OCI-LY7 (cell line): ENCODE data around the gene PIGC. TPM values are rescaled to one million over a fixed set of nuclear protein-coding genes. Genes with fewer than 3 reads are reported as not detected.

Experiments used
- BruUV-seq: library from RNA; stranded (reverse); fragments of 400-500 nt; replicated peaks from 2 replicates; lab custom pipeline; 2021; lab: Mats Ljungman, UMichigan
- CTCF ChIA-PET: fragments of 300-600 bp; sonication (Branson Sonifier 250); formaldehyde crosslinking; loops from one replicate; lab custom pipeline; 2022; ENCODE audit warnings: antibody characterized with exemption; ENCODE audit not compliant: unreplicated experiment; lab: Charles Lee
- POLR2A ChIA-PET: fragments of 300-600 bp; sonication (Branson Sonifier 250); formaldehyde crosslinking; loops from one replicate; lab custom pipeline; 2022; ENCODE audit warnings: antibody characterized with exemption; lab: Charles Lee
- DNase-seq: peaks from one replicate; pipeline ENCODE4 v3.0.0-alpha.2; 2015; ENCODE audit warnings: low spot score
- H2AFZ ChIP-seq: fragments of 200-600 bp; sonication (generic), shearing (Covaris generic); 2 replicates; pipeline ENCODE4 v1.6.1; 2014; ENCODE audit warnings: mild to moderate bottlenecking, antibody characterized with exemption, low read length, moderate library complexity
- H3K27ac ChIP-seq: fragments of 200-600 bp; sonication (generic); 2 replicates; pipeline ENCODE4 v1.5.1; 2014; ENCODE audit warnings: mixed run types, low read depth, mild to moderate bottlenecking, moderate library complexity, low read length, inconsistent platforms; ENCODE audit not compliant: poor library complexity, severe bottlenecking
- H3K36me3 ChIP-seq: fragments of 200-600 bp; sonication (generic); 2 replicates; pipeline ENCODE4 v1.6.1; 2014; ENCODE audit warnings: mild to moderate bottlenecking, antibody characterized with exemption, low read length, moderate library complexity, mixed read lengths; ENCODE audit not compliant: insufficient read depth
- H3K4me1 ChIP-seq: fragments of 200-600 bp; sonication (generic); 2 replicates; pipeline ENCODE4 v1.5.1; 2014; ENCODE audit warnings: mild to moderate bottlenecking, low read length; ENCODE audit not compliant: insufficient read depth, poor library complexity, severe bottlenecking
- H3K4me2 ChIP-seq: fragments of 200-600 bp; sonication (generic); 2 replicates; pipeline ENCODE4 v1.6.1; 2014; ENCODE audit warnings: mild to moderate bottlenecking, low read length
- H3K4me3 ChIP-seq: fragments of 200-600 bp; sonication (generic); 2 replicates; pipeline ENCODE4 v1.5.1; 2014; ENCODE audit warnings: mild to moderate bottlenecking, low read depth, low read length; ENCODE audit not compliant: poor library complexity, severe bottlenecking
- H3K79me2 ChIP-seq: fragments of 200-600 bp; sonication (generic); 2 replicates; pipeline ENCODE4 v1.6.1; 2016; ENCODE audit warnings: low read depth, mild to moderate bottlenecking, low read length, moderate library complexity, mixed read lengths; ENCODE audit not compliant: insufficient read depth
- H3K9me2 ChIP-seq: fragments of 200-600 bp; sonication (generic); 2 replicates; pipeline ENCODE4 v1.6.1; 2016; ENCODE audit warnings: mild to moderate bottlenecking, low read length, mixed read lengths; ENCODE audit not compliant: insufficient read depth
- H3K9me3 ChIP-seq: fragments of 200-600 bp; sonication (generic); 2 replicates; pipeline ENCODE4 v1.6.1; 2014; ENCODE audit warnings: mild to moderate bottlenecking, mixed run types, low read length, mixed read lengths
- H4K20me1 ChIP-seq: fragments of 200-600 bp; sonication (generic); 2 replicates; pipeline ENCODE4 v1.6.1; 2014; ENCODE audit warnings: mild to moderate bottlenecking, antibody characterized with exemption, low read length, moderate library complexity, mixed read lengths; ENCODE audit not compliant: insufficient read depth
- CTCF ChIP-seq: fragments of 200-600 bp; sonication (generic); conservative IDR thresholded peaks from 2 replicates; pipeline ENCODE4 v1.5.1; 2014; ENCODE audit warnings: mild to moderate bottlenecking, antibody characterized with exemption, low read length, moderate library complexity, mixed read lengths
- EZH2phosphoT487 ChIP-seq: fragments of 200-600 bp; sonication (generic); IDR thresholded peaks from 2 replicates; pipeline ENCODE4 v1.6.1; 2018; ENCODE audit warnings: low read depth, borderline replicate concordance, mild to moderate bottlenecking, mixed run types, antibody characterized with exemption, low read length, moderate library complexity, mixed read lengths
- intact Hi-C: fragments of 100-400 bp; cut with micrococcal nuclease; formaldehyde crosslinking; loops from one replicate; pipeline ENCODE4 v1.10.0; 2022; ENCODE audit not compliant: unreplicated experiment
- total RNA-seq, 2 experiments: library from RNA; depleted of rRNA in 1 of 2; stranded (reverse); fragments of >200 nt in 1 of 2; shearing (Covaris generic) in 1 of 2; gene quantifications; 2 replicates each; pipeline ENCODE4 v1.2.3, GENCODE V29; 2014 to 2022

PIGC gene
- total RNA-seq, 2 experiments from 2014 or later: 15.4 to 18.4 TPM

DNA sequence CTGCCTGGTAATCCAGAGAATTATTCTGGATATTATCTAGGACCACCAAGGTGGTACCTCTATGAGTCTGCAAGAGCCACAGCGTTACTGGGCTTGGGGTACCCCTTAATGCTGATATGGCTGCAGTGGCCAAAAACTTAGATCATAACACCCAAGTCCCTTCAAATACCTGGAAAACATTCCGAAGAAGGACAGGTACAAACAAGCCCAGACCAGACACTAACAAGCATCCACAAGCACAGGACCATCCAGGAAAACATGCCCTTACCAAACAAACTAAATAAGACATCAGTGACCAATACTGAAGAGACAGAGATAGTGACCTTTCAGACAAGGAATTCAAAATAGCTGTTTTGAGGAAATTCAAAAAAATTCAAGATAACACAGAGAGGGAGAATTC is 20.5 kb downstream of the PIGC start:
- Histone ChIP-seq H3K4me1 (no peaks in the 10 kb centered on the region), H3K4me2 (no peak overlapping the region), H3K9me3 (no peaks in the 10 kb centered on the region), H4K20me1 (peaks cover under 1% of the 10 kb centered on the region; the same call in 1 of the 2 replicates), H3K9me2 (no peaks in the 10 kb centered on the region), H3K79me2 (no peaks in the 10 kb centered on the region), H3K4me3 (no peak overlapping the region), H3K36me3 (no peaks in the 10 kb centered on the region), H3K27ac (no peak overlapping the region), H2AFZ (no peak overlapping the region)
- ChIA-PET POLR2A (interaction anchor here (0.5 to 0.6 kb wide), 2 partner anchors 260 to 345 kb away, joined by 3 to 5 read pairs; no protein-coding TSS in a partner anchor), CTCF (no interaction called here)
- DNase-seq: no peak
- TF ChIP-seq EZH2phosphoT487 (no peak), CTCF (no peak)
- intact Hi-C loops: no loop called here
- no TSS peak for BruUV-seq

DNA sequence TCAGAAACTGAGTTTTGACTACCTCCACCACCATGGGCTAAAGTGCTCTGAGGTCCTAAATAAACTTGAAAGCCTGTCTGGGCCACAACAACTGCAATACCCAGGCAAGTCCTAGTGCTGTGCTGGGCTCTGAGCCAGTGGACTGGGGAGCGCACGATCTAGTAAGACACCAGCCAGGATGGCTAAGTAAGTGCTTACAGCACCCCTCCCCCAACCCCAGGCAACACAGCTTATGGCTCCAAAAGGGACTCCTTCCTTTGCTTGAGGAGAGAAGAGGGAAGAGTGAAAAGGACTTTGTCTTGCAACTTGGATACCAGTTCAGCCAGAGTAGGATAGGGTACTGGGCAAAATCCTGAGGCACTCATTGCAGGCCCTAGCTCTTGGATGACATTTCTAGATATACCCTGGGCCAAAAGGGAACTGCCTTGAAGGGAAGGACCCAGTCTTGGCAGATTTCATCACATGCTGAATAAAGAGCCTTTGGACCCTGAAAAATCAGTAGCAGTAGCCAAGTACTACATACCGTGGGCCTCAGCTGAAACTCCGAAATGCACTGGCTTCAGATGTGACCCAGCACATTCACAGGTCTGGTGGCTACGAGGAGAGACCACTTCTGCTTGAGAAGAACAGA is 21.8 kb downstream of the PIGC start:
- DNase-seq: no peak
- CTCF ChIA-PET: no interaction called here
- no TSS peak for BruUV-seq

More for the DNA sequence above, 21.8 kb downstream of the PIGC start:
- Histone ChIP-seq H2AFZ (no peak overlapping the region), H3K4me3 (no peak overlapping the region), H3K27ac (no peak overlapping the region), H3K36me3 (no peaks in the 10 kb centered on the region), H3K4me2 (no peak overlapping the region), H3K4me1 (no peaks in the 10 kb centered on the region), H3K9me2 (no peaks in the 10 kb centered on the region), H4K20me1 (no peaks in the 10 kb centered on the region), H3K79me2 (no peaks in the 10 kb centered on the region), H3K9me3 (no peaks in the 10 kb centered on the region)
- TF ChIP-seq EZH2phosphoT487 (no peak), CTCF (no peak)
- intact Hi-C loops: no loop called here
- POLR2A ChIA-PET: no interaction called here
